ENCODE measurements around the gene EPHB1. TPM values are rescaled to one million over a fixed set of nuclear protein-coding genes. Genes with fewer than 3 reads are reported as not detected.

Gene EPHB1
- total RNA-seq, 1 experiment from 2014 or later: 2.8 TPM

DNA sequence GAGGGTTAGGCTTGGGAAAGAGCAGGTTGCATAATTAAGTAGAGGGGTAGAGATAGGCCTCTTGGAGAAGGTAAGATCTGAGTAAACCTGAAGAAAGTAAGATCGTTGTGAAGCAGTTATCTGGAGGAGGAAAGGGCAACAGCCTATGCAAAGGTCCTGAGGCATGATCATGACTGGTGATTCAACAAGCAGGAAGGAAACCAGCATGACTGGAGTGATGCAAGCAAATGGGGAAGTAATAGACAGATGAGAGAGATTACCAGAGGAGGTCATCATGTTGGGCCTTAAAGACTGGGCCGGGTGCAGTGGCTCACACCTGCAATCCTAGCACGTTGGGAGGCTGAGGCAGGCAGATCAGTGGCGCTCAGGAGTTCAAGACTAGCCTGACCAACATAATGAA lies 360.2 kb downstream of the EPHB1 start:
- WGBS (ENCODE audit: extremely low coverage, insufficient read length, low lambda C conversion rate): no CpG with 5 or more reads among the region's 4 CpGs
- H3K79me1 ChIP-seq (ENCODE audit: insufficient read depth, low read depth, low read length, poor library complexity, severe bottlenecking): no peaks in the 10 kb centered on the region

More for the DNA sequence above, 360.2 kb downstream of the EPHB1 start:
- no peaks in the 10 kb centered on the region for H3K9me3 ChIP-seq (ENCODE audit: control insufficient read depth, low read depth, low read length)
- H4K20me1 ChIP-seq (ENCODE audit: control insufficient read depth, insufficient read depth, insufficient read length): no peaks in the 10 kb centered on the region
- no peak overlapping the region for H3K56ac ChIP-seq (ENCODE audit: insufficient read length, low read depth, low read length)
- no peak overlapping the region for H4K91ac ChIP-seq (ENCODE audit: insufficient read length, low read depth, low read length)
- no peak for TF ChIP-seq CTCF (conservative IDR thresholded peaks at IDR 0.05)
- H2BK15ac ChIP-seq (ENCODE audit: low read depth, low read length): no peak overlapping the region
- no peak overlapping the region for H4K5ac ChIP-seq (ENCODE audit: insufficient read length, low read depth, low read length)
- no peaks in the 10 kb centered on the region for H3K23me2 ChIP-seq (ENCODE audit: insufficient read length, low read depth, low read length, poor library complexity, severe bottlenecking)
- DNase-seq: no peak
- no peak overlapping the region for H3K27ac ChIP-seq (ENCODE audit: insufficient read length, low read depth, low read length)
- H3K9ac ChIP-seq (ENCODE audit: extremely low read depth, insufficient read length, low read length): no peak overlapping the region
- Mint-ChIP-seq H3K9me3 (no peaks in the 10 kb centered on the region), H3K36me3 (ENCODE audit: insufficient read depth in 1 of 3, low read depth in 3 of 3) (no peaks in the 10 kb centered on the region), H3K4me3 (no peak overlapping the region), H3K27me3 (ENCODE audit: low read depth) (no peaks in the 10 kb centered on the region; the same call in 1 of the 2 replicates), H3K27ac (no peak overlapping the region), H3K4me1 (peaks cover 8% of the 10 kb centered on the region in 2 experiments)
- no peak overlapping the region for H3K14ac ChIP-seq (ENCODE audit: insufficient read depth, low read length)
- H3K23ac ChIP-seq (ENCODE audit: insufficient read length, low read depth, low read length): no peak overlapping the region
- H2BK5ac ChIP-seq (ENCODE audit: insufficient read length, low read length): no peak overlapping the region
- H2AK5ac ChIP-seq (ENCODE audit: insufficient read length, low read length): no peak overlapping the region
- no peaks in the 10 kb centered on the region for H3K79me2 ChIP-seq (ENCODE audit: insufficient read depth, low read length)
- no peak overlapping the region for H3K4ac ChIP-seq (ENCODE audit: low read depth, low read length)
- no peak overlapping the region for H4K8ac ChIP-seq (replicated peaks; ENCODE audit: insufficient read length, low read depth, low read length)
- no peak overlapping the region for H3K18ac ChIP-seq (ENCODE audit: insufficient read length, low read depth, low read length)
- no peak overlapping the region for H2AFZ ChIP-seq (ENCODE audit: low read length)
- no peak overlapping the region for H2BK20ac ChIP-seq (ENCODE audit: low read depth, low read length, poor library complexity, severe bottlenecking)
- no peaks in the 10 kb centered on the region for H3K27me3 ChIP-seq (ENCODE audit: insufficient read depth, low read length)
- H2BK12ac ChIP-seq (ENCODE audit: insufficient read length, low read depth, low read length): no peak overlapping the region
- no peak overlapping the region for H3T11ph ChIP-seq (ENCODE audit: low read length)
- no peak overlapping the region for H2BK120ac ChIP-seq (ENCODE audit: low read depth, low read length, poor library complexity, severe bottlenecking)
- peaks cover 4% of the 10 kb centered on the region; the same call in 1 of the 2 replicates for H3K4me1 ChIP-seq (ENCODE audit: insufficient read depth, low read length)
- H3K4me2 ChIP-seq (ENCODE audit: insufficient read depth, insufficient read length, low read length): no peak overlapping the region

Measured in H9 (cell line).